ENCODE measurements around the gene WNT16.

- TF ChIP-seq CTCF (conservative IDR thresholded peaks at IDR 0.05; ENCODE audit: low read depth in 2 of 2) (no peak), REST (IDR thresholded peaks at IDR 0.05; ENCODE audit: unreplicated experiment) (no peak), EZH2 (IDR thresholded peaks at IDR 0.05; ENCODE audit: low read depth, unreplicated experiment) (no peak), POLR2AphosphoS5 (IDR thresholded peaks at IDR 0.05; ENCODE audit: low read depth) (no peak), EZH2phosphoT487 (IDR thresholded peaks at IDR 0.05; ENCODE audit: unreplicated experiment) (no peak), CREB1 (CRISPR knock-in tag; IDR thresholded peaks at IDR 0.05; ENCODE audit: low read depth) (no peak), STAT1 (IDR thresholded peaks at IDR 0.05; ENCODE audit: unreplicated experiment) (no peak), JUNB (IDR thresholded peaks at IDR 0.05; ENCODE audit: unreplicated experiment) (no peak), ETS1 (IDR thresholded peaks at IDR 0.05) (no peak), ZNF331 (CRISPR knock-in tag; IDR thresholded peaks at IDR 0.05; ENCODE audit: low read depth) (no peak), NANOG (IDR thresholded peaks at IDR 0.05; ENCODE audit: borderline replicate concordance) (no peak)
Measured at GRCh38 chr7:121327671-121328070, 1.1 kb upstream of the WNT16 start.
